ENCODE results near the gene TRIM66. TPM values are rescaled to one million over a fixed set of nuclear protein-coding genes. Genes with fewer than 3 reads are reported as not detected.
"Not testable (repeated sequence)": the region's sequence is repeated elsewhere in the genome, so short reads cannot be mapped to it uniquely, and the experiment has no call there.

The TRIM66 gene
- total RNA-seq, 2 experiments from 2014 or later = 28.1 to 28.2 TPM

- no peak for DNase-seq
- Mint-ChIP-seq H3K36me3 (ENCODE audit: low read depth) (peaks cover 84% of the 10 kb centered on the region), H3K4me1 (ENCODE audit: low read depth) (peaks cover 68% of the 10 kb centered on the region), H3K27me3 (ENCODE audit: low read depth) (no peaks in the 10 kb centered on the region), H3K4me3 (peak overlapping the region; percentile 28), H3K27ac (peak overlapping the region; percentile 97), H3K9me3 (ENCODE audit: insufficient read depth) (no peaks in the 10 kb centered on the region)
- ChIA-PET POLR2A (no interaction called here), CTCF (no interaction called here)
- no peak for ATAC-seq
Measured at GRCh38 chr11:8685306-8685705, 2.8 kb upstream of the TRIM66 start.

- ATAC-seq = no peak
- H3K36me3 Mint-ChIP-seq (ENCODE audit: low read depth) = peaks cover 84% of the 10 kb centered on the region
- no peaks in the 10 kb centered on the region for H3K9me3 Mint-ChIP-seq (ENCODE audit: insufficient read depth)
- peak overlapping the region; percentile 95 for H3K4me3 Mint-ChIP-seq
- H3K27ac Mint-ChIP-seq = peak overlapping the region; percentile 97
- H3K27me3 Mint-ChIP-seq (ENCODE audit: low read depth) = no peaks in the 10 kb centered on the region
- CTCF ChIA-PET = no interaction called here
- DNase-seq = no peak
- H3K4me1 Mint-ChIP-seq (ENCODE audit: low read depth) = peaks cover 66% of the 10 kb centered on the region
- POLR2A ChIA-PET = no interaction called here
Measured at GRCh38 chr11:8684600-8685290, 2.3 kb upstream of the TRIM66 start.

- ATAC-seq = peak; percentile 19
- POLR2A ChIA-PET = interaction anchor here (0.5 to 2.2 kb wide), 16 partner anchors 11 to 777 kb away, joined by 3 to 38 read pairs (median 6); partner anchors contain the start of genes AKIP1, TMEM9B and ZNF143
- H3K4me3 Mint-ChIP-seq = peak overlapping the region; percentile 95
- peaks cover 52% of the 10 kb centered on the region for H3K4me1 Mint-ChIP-seq (ENCODE audit: low read depth)
- DNase-seq = peak; percentile 48
- H3K27ac Mint-ChIP-seq = peak overlapping the region; percentile 97
- no peaks in the 10 kb centered on the region for H3K27me3 Mint-ChIP-seq (ENCODE audit: low read depth)
- no peaks in the 10 kb centered on the region for H3K9me3 Mint-ChIP-seq (ENCODE audit: insufficient read depth)
- CTCF ChIA-PET = interaction anchor here (1.3 to 1.5 kb wide), 2 partner anchors 17 to 276 kb away, joined by 5 read pairs; no protein-coding TSS in a partner anchor
- peaks cover 74% of the 10 kb centered on the region for H3K36me3 Mint-ChIP-seq (ENCODE audit: low read depth)
Measured at GRCh38 chr11:8683115-8683807, 796 bp upstream of the TRIM66 start.

GRCh38 chr11:8681837-8682302, 595 bp downstream of the TRIM66 start:
- Mint-ChIP-seq H3K9me3 (ENCODE audit: insufficient read depth) (no peaks in the 10 kb centered on the region), H3K36me3 (ENCODE audit: low read depth) (peaks cover 66% of the 10 kb centered on the region), H3K4me1 (ENCODE audit: low read depth) (peaks cover 40% of the 10 kb centered on the region), H3K4me3 (peak overlapping the region; percentile 95), H3K27me3 (ENCODE audit: low read depth) (no peaks in the 10 kb centered on the region), H3K27ac (peak overlapping the region; percentile 97)
- DNase-seq (no peak), ATAC-seq (no peak)
- POLR2A ChIA-PET = interaction anchor here (0.7 to 2.2 kb wide), 20 partner anchors 9 to 1663 kb away, joined by 3 to 38 read pairs (median 6); partner anchors contain the start of genes AKIP1, EIF3F, TMEM9B and ZNF143
- CTCF ChIA-PET = interaction anchor here (1.3 kb wide), 1 partner anchor 15 kb away, joined by 5 read pairs; no protein-coding TSS in a partner anchor

GRCh38 chr11:8679006-8679405, 3.5 kb downstream of the TRIM66 start:
- CTCF ChIA-PET = no interaction called here
- peaks cover 16% of the 10 kb centered on the region for H3K4me1 Mint-ChIP-seq (ENCODE audit: low read depth)
- ATAC-seq (no peak), DNase-seq (no peak)
- no peaks in the 10 kb centered on the region for H3K9me3 Mint-ChIP-seq (ENCODE audit: insufficient read depth)
- peaks cover 41% of the 10 kb centered on the region for H3K36me3 Mint-ChIP-seq (ENCODE audit: low read depth)
- no peak overlapping the region for H3K27ac Mint-ChIP-seq
- POLR2A ChIA-PET = interaction anchor here (0.8 kb wide), 1 partner anchor 285 kb away, joined by 4 read pairs; the partner anchor contains the start of gene TMEM9B
- H3K27me3 Mint-ChIP-seq (ENCODE audit: low read depth) = no peaks in the 10 kb centered on the region
- no peak overlapping the region for H3K4me3 Mint-ChIP-seq

GRCh38 chr11:8676458-8676857, 6.0 kb downstream of the TRIM66 start:
- ATAC-seq (no peak), DNase-seq (no peak)
- H3K27me3 Mint-ChIP-seq (ENCODE audit: low read depth) = no peaks in the 10 kb centered on the region
- CTCF ChIA-PET = no interaction called here
- H3K36me3 Mint-ChIP-seq (ENCODE audit: low read depth) = peaks cover 37% of the 10 kb centered on the region
- peaks cover 16% of the 10 kb centered on the region for H3K4me1 Mint-ChIP-seq (ENCODE audit: low read depth)
- POLR2A ChIA-PET = no interaction called here
- H3K9me3 Mint-ChIP-seq (ENCODE audit: insufficient read depth) = no peaks in the 10 kb centered on the region
- H3K27ac Mint-ChIP-seq = no peak overlapping the region
- no peak overlapping the region for H3K4me3 Mint-ChIP-seq

- Mint-ChIP-seq H3K9me3 (ENCODE audit: insufficient read depth) (no peaks in the 10 kb centered on the region), H3K4me3 (no peak overlapping the region), H3K36me3 (ENCODE audit: low read depth) (peaks cover 34% of the 10 kb centered on the region), H3K27ac (no peak overlapping the region), H3K4me1 (ENCODE audit: low read depth) (peaks cover 5% of the 10 kb centered on the region), H3K27me3 (ENCODE audit: low read depth) (no peaks in the 10 kb centered on the region)
- ChIA-PET POLR2A (interaction anchor here (0.5 kb wide), 1 partner anchor 238 kb away, joined by 5 read pairs; no protein-coding TSS in a partner anchor), CTCF (interaction anchor here (1.1 kb wide), 1 partner anchor 463 kb away, joined by 3 read pairs; no protein-coding TSS in a partner anchor)
- no peak for ATAC-seq
- DNase-seq = no peak
Measured at GRCh38 chr11:8674859-8675258, 7.6 kb downstream of the TRIM66 start.

- Mint-ChIP-seq H3K36me3 (ENCODE audit: low read depth) (peaks cover 32% of the 10 kb centered on the region), H3K9me3 (ENCODE audit: insufficient read depth) (no peaks in the 10 kb centered on the region), H3K4me3 (no peak overlapping the region), H3K27ac (no peak overlapping the region), H3K27me3 (ENCODE audit: low read depth) (no peaks in the 10 kb centered on the region), H3K4me1 (ENCODE audit: low read depth) (peaks cover 5% of the 10 kb centered on the region)
- no peak for DNase-seq
- POLR2A ChIA-PET = interaction anchor here (4.3 kb wide), 1 partner anchor 10 kb away, joined by 38 read pairs; the partner anchor contains the start of genes RPL27A and TRIM66
- CTCF ChIA-PET = interaction anchor here (1.1 kb wide), 1 partner anchor 403 kb away, joined by 3 read pairs; no protein-coding TSS in a partner anchor
- no peak for ATAC-seq
Measured at GRCh38 chr11:8672346-8672745, 10.1 kb downstream of the TRIM66 start.

- peaks cover 5% of the 10 kb centered on the region for H3K4me1 Mint-ChIP-seq (ENCODE audit: low read depth)
- DNase-seq (no peak), ATAC-seq (no peak)
- no peaks in the 10 kb centered on the region for H3K9me3 Mint-ChIP-seq (ENCODE audit: insufficient read depth)
- peak overlapping the region; percentile 12 for H3K27ac Mint-ChIP-seq
- POLR2A ChIA-PET = interaction anchor here (0.8 to 4.3 kb wide), 2 partner anchors 11 to 460 kb away, joined by 3 to 38 read pairs; partner anchors contain the start of genes RPL27A and TRIM66
- H3K4me3 Mint-ChIP-seq = no peak overlapping the region
- H3K36me3 Mint-ChIP-seq (ENCODE audit: low read depth) = peaks cover 36% of the 10 kb centered on the region
- H3K27me3 Mint-ChIP-seq (ENCODE audit: low read depth) = no peaks in the 10 kb centered on the region
- CTCF ChIA-PET = interaction anchor here (1.1 kb wide), 1 partner anchor 403 kb away, joined by 3 read pairs; no protein-coding TSS in a partner anchor
Measured at GRCh38 chr11:8671651-8672062, 10.8 kb downstream of the TRIM66 start.

- H3K9me3 Mint-ChIP-seq (ENCODE audit: insufficient read depth) = no peaks in the 10 kb centered on the region
- H3K36me3 Mint-ChIP-seq (ENCODE audit: low read depth) = peaks cover 37% of the 10 kb centered on the region
- no peaks in the 10 kb centered on the region for H3K27me3 Mint-ChIP-seq (ENCODE audit: low read depth)
- H3K4me1 Mint-ChIP-seq (ENCODE audit: low read depth) = peaks cover 5% of the 10 kb centered on the region
- ChIA-PET CTCF (interaction anchor here (1.1 kb wide), 1 partner anchor 404 kb away, joined by 3 read pairs; no protein-coding TSS in a partner anchor), POLR2A (interaction anchor here (0.8 to 4.3 kb wide), 2 partner anchors 11 to 461 kb away, joined by 3 to 38 read pairs; partner anchors contain the start of genes RPL27A and TRIM66)
- ATAC-seq = no peak
- H3K27ac Mint-ChIP-seq = no peak overlapping the region
- DNase-seq = no peak
- no peak overlapping the region for H3K4me3 Mint-ChIP-seq
Measured at GRCh38 chr11:8671193-8671612, 11.3 kb downstream of the TRIM66 start.

- H3K9me3 Mint-ChIP-seq (ENCODE audit: insufficient read depth); H3K27ac Mint-ChIP-seq; H3K4me1 Mint-ChIP-seq (ENCODE audit: low read depth); ATAC-seq; H3K27me3 Mint-ChIP-seq (ENCODE audit: low read depth); DNase-seq; CTCF ChIA-PET; H3K4me3 Mint-ChIP-seq: not testable (repeated sequence)
- POLR2A ChIA-PET = interaction anchor here (4.3 kb wide), 1 partner anchor 12 kb away, joined by 38 read pairs; the partner anchor contains the start of genes RPL27A and TRIM66
- peaks cover 36% of the 10 kb centered on the region for H3K36me3 Mint-ChIP-seq (ENCODE audit: low read depth)
Measured at GRCh38 chr11:8670081-8670480, 12.4 kb downstream of the TRIM66 start.

Data from activated CD8-positive, alpha-beta T cell treated with anti-CD3 and anti-CD28 coated beads, Interleukin-2, amount 10 ng/mL, durations not matched to agents 7 days and 5 days (primary cell).